Umbilical cord (tissue), 2 donors: Measurements from ENCODE around the gene COL20A1. TPM values are rescaled to one million over a fixed set of nuclear protein-coding genes. Genes with fewer than 3 reads are reported as not detected.

ENCODE experiments used
- DNase-seq: peaks from one replicate; pipeline ENCODE4 v3.0.0-alpha.2; 2015; ENCODE audit warnings: low spot score
- total RNA-seq: library from RNA; depleted of rRNA; stranded (reverse); fragments of >200 nt; gene quantifications from one replicate; pipeline ENCODE4 v1.2.3, GENCODE V29; 2014; ENCODE audit warnings: low replicate concordance; ENCODE audit not compliant: insufficient read depth

The COL20A1 gene
- total RNA-seq, 1 donor from 2014 or later: 1.2 TPM

DNA sequence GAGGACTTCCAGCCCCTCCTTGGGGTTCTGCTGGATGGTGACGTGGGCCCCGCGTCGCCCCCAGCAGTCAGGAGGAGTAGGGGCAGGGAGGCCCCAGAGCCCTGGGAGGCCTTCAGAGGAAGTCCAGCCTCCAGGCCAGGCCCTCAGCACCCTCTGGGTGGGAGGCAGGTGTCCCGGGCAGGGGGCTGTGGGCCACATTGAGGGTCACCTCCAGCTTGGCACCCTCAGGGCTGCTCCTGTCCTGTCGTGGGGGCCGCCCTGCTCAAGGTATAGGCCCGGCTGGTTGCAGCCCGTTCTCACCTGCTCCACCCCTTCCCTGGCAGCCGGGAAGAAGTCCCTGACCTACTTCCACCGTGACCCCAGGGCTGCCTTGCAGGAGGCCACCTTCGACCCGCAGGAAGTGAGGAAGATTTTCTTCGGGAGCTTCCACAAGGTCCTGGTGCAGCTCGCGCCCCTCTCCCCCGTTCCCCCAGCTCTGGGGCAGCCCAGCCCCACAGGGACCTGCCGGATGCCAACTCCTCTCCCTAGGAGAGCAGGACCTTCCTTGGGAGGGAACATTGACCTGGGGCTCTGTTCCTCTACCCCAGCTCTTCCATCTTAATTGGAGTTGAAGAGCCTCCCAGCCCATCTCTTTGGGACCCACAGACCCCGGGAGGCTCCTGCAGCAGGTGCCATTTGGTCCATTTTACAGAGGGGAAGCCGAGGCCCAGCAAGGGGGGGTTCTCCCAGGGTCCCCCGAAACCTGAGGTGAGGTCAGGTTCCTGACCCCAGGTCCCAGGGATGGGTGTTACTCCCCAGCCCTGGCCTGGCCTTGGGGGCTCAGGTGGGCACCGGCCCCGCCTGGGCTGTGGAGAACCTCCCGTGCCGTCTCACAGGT, 26.4 kb downstream of the COL20A1 start:
- no peak for DNase-seq

DNA sequence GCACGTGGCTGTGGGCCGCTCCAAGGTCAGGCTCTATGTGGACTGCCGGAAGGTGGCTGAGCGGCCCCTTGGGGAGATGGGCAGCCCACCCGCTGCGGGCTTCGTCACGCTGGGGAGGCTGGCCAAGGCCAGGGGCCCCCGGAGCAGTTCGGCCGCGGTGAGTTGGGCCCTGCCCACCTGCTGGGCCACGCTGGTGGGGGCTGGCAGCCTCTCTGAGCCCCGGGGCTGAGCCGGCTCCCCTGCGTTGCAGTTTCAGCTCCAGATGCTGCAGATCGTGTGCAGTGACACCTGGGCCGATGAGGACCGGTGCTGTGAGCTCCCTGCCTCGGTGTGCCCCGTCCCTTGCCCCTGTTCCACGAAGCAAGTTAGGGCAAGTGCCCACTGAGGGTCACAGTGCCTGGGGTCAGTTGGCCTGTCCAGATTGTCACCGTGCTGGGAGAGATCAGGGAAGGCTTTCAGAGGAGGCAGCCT, 27.1 kb downstream of the COL20A1 start:
- no peak for DNase-seq

DNA sequence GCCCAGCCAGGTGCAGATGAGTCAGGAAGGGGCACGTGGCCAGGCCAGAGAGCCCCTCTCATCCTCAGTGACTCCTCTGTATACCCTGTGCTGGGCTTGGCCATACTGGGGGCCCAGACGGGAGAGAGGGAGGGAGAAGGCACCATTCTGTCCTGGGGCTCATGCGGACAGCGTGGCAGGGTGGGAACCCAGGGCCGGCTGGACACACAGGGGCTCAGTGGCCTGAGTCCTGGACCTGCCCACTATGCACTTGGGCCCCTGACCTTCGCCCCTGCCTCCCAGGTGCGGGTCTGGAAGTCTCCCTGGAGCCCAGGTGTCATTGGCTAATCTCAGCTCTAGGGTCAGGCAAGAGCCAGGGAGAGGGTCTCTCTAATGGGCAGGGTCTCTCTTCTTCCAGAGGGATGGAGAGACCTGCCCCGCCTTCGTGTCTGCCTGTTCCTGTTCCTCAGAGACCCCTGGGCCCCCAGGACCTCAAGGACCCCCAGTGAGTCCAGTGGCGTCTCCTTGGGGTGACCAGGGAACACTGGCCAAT, 27.7 kb downstream of the COL20A1 start:
- DNase-seq: no peak

DNA sequence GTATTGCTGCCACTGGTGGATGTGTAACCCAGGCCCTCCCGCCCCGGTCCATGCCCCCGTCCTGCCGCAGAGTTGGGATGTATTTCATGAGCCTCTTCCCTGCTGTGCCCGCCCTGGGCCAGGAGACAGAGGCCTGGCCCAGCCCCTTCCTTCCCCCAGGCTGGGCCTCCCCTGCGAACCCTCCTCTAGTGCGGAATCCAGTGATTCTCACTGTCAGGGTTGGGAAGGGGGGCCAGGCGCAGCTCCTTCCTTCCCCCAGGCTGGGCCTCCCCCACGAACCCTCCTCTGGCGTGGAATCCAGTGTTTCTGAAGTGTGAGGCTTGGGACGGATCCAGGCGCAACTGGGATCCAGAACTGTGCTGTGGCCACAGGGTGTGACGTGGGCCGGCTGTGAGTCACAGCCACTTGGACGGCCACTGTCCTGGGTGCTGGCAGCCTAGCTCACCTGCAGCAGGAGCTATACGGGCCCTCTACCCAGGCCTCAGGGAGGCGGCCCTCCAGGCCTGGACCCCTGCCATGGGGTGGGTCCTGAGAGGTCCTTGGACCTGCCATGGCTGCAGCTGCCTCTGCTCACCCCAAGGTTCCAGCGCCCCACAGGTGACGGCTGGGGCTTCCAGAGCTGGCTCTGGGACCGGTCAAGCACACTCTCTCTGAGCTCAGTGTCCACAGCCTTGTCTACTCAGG, 28.3 kb downstream of the COL20A1 start:
- peak; percentile 71 for DNase-seq

DNA sequence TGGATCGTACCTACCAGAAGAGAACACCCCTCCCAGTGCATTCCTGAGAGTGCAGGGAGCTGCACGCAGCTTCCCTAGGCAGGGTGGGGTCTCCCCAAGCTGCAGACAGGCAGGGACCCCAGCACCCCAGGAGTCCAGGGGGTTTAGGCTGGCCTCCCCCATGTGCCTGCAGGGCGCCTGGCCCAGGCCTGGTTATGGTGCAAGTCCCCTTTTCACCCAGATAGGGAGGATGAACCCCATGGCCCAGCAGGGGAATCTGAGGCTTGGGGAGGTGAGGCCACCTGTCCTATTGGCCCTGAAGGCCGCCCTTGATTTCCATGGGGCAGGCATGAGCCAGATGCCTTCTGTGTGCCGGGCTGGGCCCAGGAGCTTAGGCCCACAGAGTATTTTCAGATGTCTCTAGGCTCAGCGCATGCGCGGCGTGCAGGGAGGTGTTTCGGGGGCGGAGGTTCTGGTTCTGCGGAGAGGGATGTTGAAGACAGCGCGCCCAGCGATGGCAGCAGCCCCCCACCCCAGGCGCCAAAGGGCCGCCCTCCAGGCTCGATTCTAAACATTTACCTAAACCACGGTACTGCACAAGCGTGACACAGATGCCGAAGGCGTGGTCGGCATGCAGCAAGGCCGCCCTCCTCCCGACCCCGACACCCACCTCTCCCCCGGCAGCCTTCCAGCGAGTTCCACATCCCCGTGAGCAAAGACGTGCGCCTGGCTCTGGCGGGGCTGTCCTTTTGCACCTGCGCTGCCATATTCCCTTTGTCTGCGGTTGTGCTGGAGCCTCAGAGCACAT, 29.4 kb downstream of the COL20A1 start:
- no peak for DNase-seq

DNA sequence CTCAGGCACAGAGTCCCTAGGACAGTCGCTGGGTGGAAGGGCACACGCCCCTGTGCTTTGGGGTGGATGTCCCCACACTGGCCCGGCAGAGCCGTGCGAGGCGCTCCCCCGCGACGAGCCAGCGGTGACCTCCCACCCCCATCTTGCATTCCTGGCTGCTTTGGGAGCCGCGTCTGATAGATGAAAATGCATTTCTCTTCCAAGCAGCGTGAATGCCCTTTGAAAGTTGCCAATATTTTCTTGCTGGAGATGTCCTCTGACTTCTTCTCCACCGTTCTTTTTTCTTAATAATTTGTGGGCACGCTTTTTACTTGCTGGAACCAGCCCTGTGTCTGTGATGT, 29.9 kb downstream of the COL20A1 start:
- DNase-seq: no peak

- DNase-seq: no peak
These were observed 30.5 kb downstream of the COL20A1 start for GRCh38 chr20:63323357-63323981.

DNA sequence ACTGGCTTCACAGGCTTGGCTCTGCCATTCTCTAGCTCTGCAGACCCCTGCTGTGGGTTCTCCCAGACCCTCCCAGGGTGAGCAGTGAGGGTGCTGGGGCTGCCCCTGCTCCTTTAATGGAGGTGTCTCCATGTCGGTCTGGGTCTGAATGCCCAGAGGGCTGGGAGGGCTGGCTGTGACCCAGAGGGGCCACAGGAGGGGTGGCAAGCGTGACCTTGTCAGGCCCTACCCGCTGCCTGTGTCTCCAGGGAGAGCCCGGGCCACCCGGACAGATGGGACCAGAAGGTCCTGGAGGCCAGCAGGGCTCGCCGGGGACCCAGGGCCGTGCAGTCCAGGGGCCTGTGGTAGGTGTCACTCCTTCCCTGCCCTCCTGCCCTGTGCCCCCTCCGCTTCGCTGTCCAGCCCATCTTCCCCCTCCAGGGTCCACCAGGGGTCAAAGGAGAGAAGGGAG, 32.1 kb downstream of the COL20A1 start:
- no peak for DNase-seq

DNA sequence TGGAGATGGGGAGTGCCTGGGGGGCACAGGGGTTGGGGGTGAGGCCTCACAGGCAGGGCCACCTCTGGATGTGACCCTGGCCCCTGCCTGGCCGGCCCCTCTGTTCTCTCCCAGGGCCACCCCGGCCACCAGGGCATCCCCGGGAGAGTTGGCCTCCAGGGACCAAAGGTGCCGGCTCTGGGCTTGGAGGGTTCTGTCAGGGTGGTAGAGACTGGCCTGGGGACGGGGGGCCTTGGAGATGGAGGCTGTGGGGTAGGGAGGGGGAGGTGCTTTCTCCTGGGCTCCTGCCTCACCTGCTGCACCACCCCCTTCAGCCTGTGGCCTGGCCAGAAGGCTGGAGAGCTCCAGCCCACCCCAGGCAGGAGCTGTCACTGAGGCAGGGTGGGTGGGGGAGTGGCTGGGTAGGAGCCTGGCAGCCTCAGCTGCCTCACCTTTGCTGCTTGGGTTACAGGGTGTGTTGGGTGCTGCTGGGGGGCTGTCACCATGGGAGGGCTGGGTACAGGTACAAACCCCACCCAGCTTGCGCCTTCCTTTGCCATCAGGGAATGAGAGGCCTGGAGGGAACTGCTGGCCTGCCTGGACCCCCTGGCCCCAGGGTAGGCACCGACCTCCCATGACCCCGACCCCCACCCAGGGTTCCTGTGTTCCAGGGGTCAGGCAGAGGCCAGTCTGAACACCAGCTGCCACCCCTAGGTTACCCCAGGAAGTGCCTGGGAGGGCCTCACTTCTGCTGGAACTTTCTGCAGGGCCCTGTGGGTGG, 32.7 kb downstream of the COL20A1 start:
- no peak for DNase-seq

GRCh38 chr20:63326314-63327230, 33.6 kb downstream of the COL20A1 start:
- no peak for DNase-seq

DNA sequence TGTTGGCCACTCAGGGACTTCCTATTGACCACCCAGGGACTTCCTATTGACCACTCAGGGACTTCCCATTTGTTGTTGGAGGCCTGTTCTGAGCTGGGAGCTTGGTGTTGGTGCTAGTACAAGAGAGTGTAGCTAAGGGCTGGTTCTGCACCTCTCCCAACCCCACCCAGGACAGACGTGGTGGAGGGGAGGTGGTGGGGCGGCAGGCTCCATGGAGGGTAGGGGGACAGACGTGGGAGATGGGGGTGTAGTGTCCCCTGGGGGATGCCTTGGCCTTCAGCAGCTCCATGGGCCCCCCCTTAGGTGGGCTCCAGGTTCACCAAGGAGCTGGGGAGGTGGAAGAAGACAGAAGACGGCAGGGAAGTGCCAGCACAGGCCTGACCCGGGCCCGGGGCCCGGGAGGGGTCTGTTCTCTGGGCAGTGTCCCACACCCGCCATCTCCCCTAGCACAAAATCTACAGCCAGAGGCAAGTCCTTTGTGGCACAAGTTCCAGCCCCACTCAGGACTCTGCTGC, 34.3 kb downstream of the COL20A1 start:
- no peak for DNase-seq

DNA sequence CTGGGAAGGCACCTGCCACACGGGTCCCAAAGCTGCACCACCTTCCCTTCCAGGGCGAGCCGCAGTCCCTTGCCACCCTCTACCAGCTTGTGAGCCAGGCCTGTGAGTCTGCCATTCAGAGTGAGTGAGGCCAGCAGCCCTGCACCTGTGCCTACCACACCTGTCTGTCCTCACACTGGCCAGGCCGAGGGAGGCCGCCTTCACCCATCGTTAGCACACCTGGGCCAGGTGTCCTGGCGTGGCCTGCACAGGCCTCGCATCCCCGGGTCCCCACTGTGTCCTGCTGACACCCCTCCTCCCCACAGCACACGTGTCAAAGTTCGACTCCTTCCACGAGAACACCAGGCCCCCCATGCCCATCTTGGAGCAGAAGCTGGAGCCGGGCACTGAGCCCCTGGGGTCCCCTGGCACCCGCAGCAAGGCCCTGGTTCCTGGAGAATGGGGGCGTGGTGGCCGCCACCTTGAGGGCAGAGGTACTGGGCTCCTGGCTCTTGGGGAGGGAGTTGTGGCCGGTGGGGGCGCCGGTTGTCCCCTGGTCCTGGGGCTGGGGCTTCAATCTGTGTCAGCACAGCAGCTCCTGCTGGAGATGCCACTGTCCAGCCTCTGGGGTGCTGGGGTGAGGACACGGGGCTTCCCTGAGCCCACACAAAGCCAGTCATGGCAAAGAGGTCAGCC, 35.2 kb downstream of the COL20A1 start:
- no peak for DNase-seq

DNA sequence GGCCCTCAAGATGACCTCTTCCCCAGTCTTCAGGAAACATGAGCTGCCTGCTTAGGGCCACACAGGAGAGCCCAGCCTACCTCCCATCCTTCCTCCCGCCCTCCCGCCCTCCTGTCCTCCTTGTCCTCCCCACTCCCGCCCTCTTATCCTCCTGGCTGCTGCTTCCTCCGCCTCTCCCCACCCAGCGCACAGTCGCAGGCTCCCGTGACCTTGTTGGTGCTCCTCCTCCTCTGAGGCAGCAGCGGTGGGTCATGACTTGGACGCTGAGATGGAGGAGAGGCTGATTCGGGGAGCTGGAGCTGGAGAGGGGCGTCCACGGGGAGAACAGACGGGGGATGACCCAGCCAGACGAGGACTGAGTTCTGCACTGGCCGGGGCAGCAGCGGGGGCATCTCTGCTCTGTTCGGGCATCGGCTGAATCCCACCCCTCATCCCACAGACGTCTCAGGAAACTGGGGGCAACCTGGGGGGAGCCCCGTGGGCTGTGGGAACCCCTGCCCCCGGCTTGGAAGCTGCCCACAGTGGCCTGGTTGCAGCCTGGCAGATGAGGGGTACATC, 35.8 kb downstream of the COL20A1 start:
- no peak for DNase-seq

- no peak for DNase-seq
These were observed 36.5 kb downstream of the COL20A1 start for GRCh38 chr20:63329331-63330083.

DNA sequence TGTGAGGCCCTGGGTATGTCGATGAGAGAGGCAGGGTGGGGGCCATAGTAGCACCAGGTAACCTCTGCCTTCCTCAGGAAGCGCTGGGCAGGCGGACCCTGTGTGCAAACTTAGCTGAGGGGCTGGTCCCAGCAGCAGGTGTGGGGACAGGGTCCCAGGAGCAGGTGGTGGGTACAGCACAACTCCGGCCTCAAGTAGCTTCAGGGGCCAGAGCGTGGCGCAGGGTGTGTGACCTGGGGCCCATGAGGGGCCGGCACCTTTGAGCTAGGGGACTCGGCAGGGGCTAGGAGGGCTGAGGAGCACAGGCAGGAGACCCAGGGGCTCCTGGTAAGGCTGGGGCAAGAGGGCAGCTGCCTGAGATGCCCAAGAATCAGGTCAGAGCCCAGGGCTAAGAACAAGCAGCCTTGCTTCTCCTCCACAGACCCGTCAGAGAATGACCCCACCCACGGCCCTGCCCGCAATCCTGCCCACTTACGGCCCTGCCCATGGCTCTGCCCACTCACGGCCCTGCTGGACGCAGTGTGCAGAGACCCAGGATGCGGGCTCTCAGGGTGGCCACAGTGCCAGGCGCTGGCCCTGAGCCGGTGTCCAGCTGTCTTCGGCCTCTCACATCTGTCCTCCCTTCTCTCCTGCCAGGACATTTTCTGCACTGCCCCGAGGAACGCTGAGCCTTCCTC, 37.2 kb downstream of the COL20A1 start:
- no peak for DNase-seq

DNA sequence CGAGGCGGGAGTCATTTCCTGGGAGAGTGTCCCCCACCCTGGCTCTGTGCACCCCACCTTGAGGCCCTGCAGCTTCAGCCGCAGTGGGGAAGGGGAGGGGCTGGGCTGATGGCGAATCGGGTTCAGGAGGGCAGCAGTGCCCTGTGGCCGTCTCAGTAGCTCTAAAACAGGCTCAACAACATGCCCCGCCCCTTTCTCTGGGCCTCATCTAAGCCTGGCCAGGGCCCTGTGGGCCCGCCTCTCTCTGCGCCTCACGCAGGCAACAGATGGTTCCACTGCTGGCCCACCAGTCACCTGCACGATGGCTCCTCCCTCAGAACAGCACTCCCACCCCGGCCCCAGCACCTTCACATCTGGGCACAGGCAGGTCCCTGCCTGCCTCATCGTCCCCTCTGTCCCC, 38.0 kb downstream of the COL20A1 start:
- peak; percentile 34 for DNase-seq
